Heart right ventricle (tissue), 16 donors: Measurements from ENCODE around the gene PCBD2. TPM values are rescaled to one million over a fixed set of nuclear protein-coding genes. Genes with fewer than 3 reads are reported as not detected.

Experiments used
- ATAC-seq, 8 donors: fragments of 200-7000 bp; cut with Tn5 transposase; one replicate each; pipeline ENCODE4 v1.9.1; 2020; ENCODE audit warnings: mild to moderate bottlenecking in 8 of 8, moderate library complexity in 8 of 8, moderate number of reproducible peaks in 1 of 8
- DNase-seq, 2 donors: peaks; one replicate each; pipeline ENCODE4 v3.0.0-alpha.2; 2020
- H3K27ac ChIP-seq, 10 donors: fragments of 200-600 bp; sonication (generic) in 2 of 10; one replicate each; pipeline versions ENCODE4 v1.5.0 to v1.8.0; 2020 to 2022; ENCODE audit warnings: mild to moderate bottlenecking in 3 of 10
- H3K27me3 ChIP-seq, 7 donors: fragments of 200-600 bp; one replicate each; pipeline ENCODE4 v1.8.0; 2021 to 2022; ENCODE audit warnings: mild to moderate bottlenecking in 2 of 7
- H3K36me3 ChIP-seq, 9 donors: fragments of 200-600 bp; sonication (generic) in 1 of 9; one replicate each; pipeline versions ENCODE4 v1.5.0 to v1.8.0; 2020 to 2022; ENCODE audit warnings: mild to moderate bottlenecking in 2 of 9
- H3K4me1 ChIP-seq, 9 donors: fragments of 200-600 bp; sonication (generic) in 1 of 9; one replicate each; pipeline versions ENCODE4 v1.5.0 to v1.8.0; 2020 to 2022; ENCODE audit warnings: mild to moderate bottlenecking in 4 of 9
- H3K4me3 ChIP-seq, 10 donors: fragments of 200-600 bp; sonication (generic) in 2 of 10; one replicate each; pipeline versions ENCODE4 v1.5.0 to v1.8.0; 2020 to 2022; ENCODE audit warnings: mild to moderate bottlenecking in 7 of 10, moderate library complexity in 2 of 10
- H3K9me3 ChIP-seq, 11 donors: fragments of 200-600 bp in 10 of 11; sonication (generic) in 2 of 11; one replicate each; pipeline versions ENCODE4 v1.5.0 to v1.8.0; 2013 to 2022; ENCODE audit warnings: mild to moderate bottlenecking in 2 of 11, control low read depth in 1 of 11, moderate library complexity in 1 of 11
- CTCF ChIP-seq, 9 donors: fragments of 200-600 bp; sonication (generic) in 2 of 9; IDR thresholded peaks; one replicate each; pipeline versions ENCODE4 v1.5.0 to v1.8.0; 2021 to 2022; ENCODE audit warnings: antibody characterized with exemption in 9 of 9, mild to moderate bottlenecking in 5 of 9, moderate library complexity in 1 of 9
- WGBS, 2 donors: extraction: QIAGEN DNeasy Blood & Tissue Kit; methylation state at CpG; one replicate each; pipeline ENCODE4 v1.1.7; 2013; ENCODE audit warnings: inconsistent platforms in 1 of 2; 5-methylcytosine and 5-hydroxymethylcytosine counted together
- intact Hi-C, 10 donors: fragments of 100-400 bp; cut with DNase I; formaldehyde crosslinking; loops; one replicate each; pipeline versions ENCODE4 v1.11.1 to v1.14.2; 2022
- polyA plus RNA-seq, 2 donors: library from polyadenylated mRNA; stranded (reverse); fragments of 200-250 nt; gene quantifications; one replicate each; pipeline ENCODE4 v1.2.3, GENCODE V29; 2013
- total RNA-seq, 10 donors: library from RNA; stranded (reverse); fragmentation: NEBNext Ultra II Directional in 3 of 10; extraction: Animal tissue kit (Norgen Biotek cat#: 25700) in 3 of 10; gene quantifications; one replicate each; pipeline versions ENCODE4 v1.2.1 to v1.2.4, GENCODE V29; 2021 to 2023
- donor health status: Arrhythmogenic right ventricular cardiomyopathy.
- donor health status: ischemic (EF 13 %, LVEDD 7.1; RV severe dilation, severe dysfunction).
- donor health status: healthy with polysubstance abuse.
- donor health status: DM: no; HTN: yes; CAD: no.
- donor health status: DM: no; HTN: no; CAD: no.
- donor health status: ischemic (EF 25% LVEDD 6.9; RV normal size, moderate dysfunction).
- donor health status: ischemic (EF 25% LVEDD 5.7; RV mildly dilated, moderate dysfunction).
- donor health status: healthy.
- donor health status: DM: yes; HTN: yes; CAD: no.
- donor health status: Ischemic cardiomyopathy.
- donor health status: ischemic (EF 35%, LVEDD 5.7; RV mildly dilated, moderate dysfunction).
- donor health status: nonischemic (EF 11% LVEDD 7.7; RV severe dilation, severe dysfunction).
- donor health status: DM: yes; HTN: yes; CAD: no.
- donor health status: PGD.
- donor health status: ischemic (EF 29% LVEDD 5.4; RV normal size, mild dysfunction).
- donor health status: nonischemic (EF 23%, LVEDD 6.1; RV moderate dilation, normal function).

Gene PCBD2
- total and polyA plus RNA-seq, 12 donors = 6.9 to 36.4 (median 24.5) TPM

GRCh38 chr5:134975843-134976242, 70.9 kb downstream of the PCBD2 start:
- DNase-seq (no peak), ATAC-seq (no peak)
- Histone ChIP-seq H3K9me3 (peaks cover 0 to 39% (median 10%) of the 10 kb centered on the region in 11 donors), H3K4me1 (no peaks in the 10 kb centered on the region), H3K27ac (no peak overlapping the region), H3K27me3 (no peaks in the 10 kb centered on the region), H3K36me3 (peaks cover 0 to 9% (median 0%) of the 10 kb centered on the region in 9 donors), H3K4me3 (no peak overlapping the region)
- intact Hi-C loops = no loop called here
- TF ChIP-seq CTCF (IDR thresholded peaks at IDR 0.05) = no peak

DNA sequence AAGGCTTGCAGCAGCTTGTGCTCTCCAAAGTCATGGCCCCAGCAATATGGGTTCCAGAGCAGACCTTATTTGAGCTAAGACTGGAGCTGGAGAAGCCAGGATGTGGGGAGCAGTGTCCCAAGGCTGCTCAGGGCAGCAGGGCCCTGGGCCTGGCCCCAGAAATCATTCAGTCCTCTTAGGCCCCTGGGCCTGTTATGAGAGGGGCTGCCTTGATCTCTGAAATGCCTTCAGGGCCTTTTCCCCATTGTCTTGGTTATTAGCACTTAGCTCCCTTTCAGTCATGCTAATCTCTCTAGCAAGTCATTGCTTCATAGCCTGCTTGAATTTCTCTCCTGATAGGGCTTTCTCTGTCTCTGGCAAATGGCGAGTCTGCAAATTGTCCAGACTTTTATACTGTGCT, 71.9 kb downstream of the PCBD2 start:
- DNase-seq = no peak
- no peaks in the 10 kb centered on the region for H3K27me3 ChIP-seq
- H3K9me3 ChIP-seq = peaks cover 0 to 49% (median 13%) of the 10 kb centered on the region in 11 donors
- no peaks in the 10 kb centered on the region for H3K4me1 ChIP-seq
- no peak for TF ChIP-seq CTCF (IDR thresholded peaks at IDR 0.05)
- no peak for ATAC-seq
- H3K4me3 ChIP-seq = no peak overlapping the region
- peaks cover 0 to 9% (median 0%) of the 10 kb centered on the region in 9 donors for H3K36me3 ChIP-seq
- H3K27ac ChIP-seq = no peak overlapping the region
- intact Hi-C loops = no loop called here
- 91 to 96% methylated on average over 1 of the region's 1 CpG for WGBS, 2 donors

GRCh38 chr5:134979416-134979815, 74.5 kb downstream of the PCBD2 start:
- H3K4me1 ChIP-seq = no peaks in the 10 kb centered on the region
- H3K4me3 ChIP-seq = no peak overlapping the region
- intact Hi-C loops = no loop called here
- H3K27me3 ChIP-seq = no peaks in the 10 kb centered on the region
- DNase-seq (no peak), ATAC-seq (no peak)
- peaks cover 0 to 73% (median 30%) of the 10 kb centered on the region in 11 donors for H3K9me3 ChIP-seq
- no peak for TF ChIP-seq CTCF (IDR thresholded peaks at IDR 0.05)
- 91 to 94% methylated on average over 3 of the region's 3 CpGs for WGBS, 2 donors
- peaks cover 0 to 9% (median 0%) of the 10 kb centered on the region in 9 donors for H3K36me3 ChIP-seq
- H3K27ac ChIP-seq = no peak overlapping the region

DNA sequence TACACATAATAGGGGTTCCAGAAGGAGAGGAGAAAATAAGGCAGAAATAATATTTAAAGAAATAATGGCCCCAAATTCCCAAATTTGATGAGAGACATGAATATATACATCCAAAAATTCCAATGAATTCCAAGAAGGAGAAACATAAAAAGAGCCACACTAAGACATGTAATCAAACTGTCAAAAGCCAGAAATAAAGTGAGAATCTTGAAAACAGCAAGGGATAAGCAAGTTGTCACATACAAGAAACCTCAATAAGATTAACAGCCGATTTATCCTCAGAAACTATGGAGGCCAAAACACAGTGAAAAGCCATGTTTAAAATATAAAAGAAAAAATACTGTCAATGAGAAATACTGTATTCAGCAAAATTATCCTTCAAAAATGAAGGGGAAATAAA, 77.3 kb downstream of the PCBD2 start:
- WGBS, 2 donors = 98% methylated on average over 1 of the region's 1 CpG
- Histone ChIP-seq H3K27me3 (no peaks in the 10 kb centered on the region), H3K9me3 (peaks cover 0 to 61% (median 30%) of the 10 kb centered on the region in 11 donors), H3K4me1 (no peaks in the 10 kb centered on the region), H3K4me3 (no peak overlapping the region), H3K36me3 (no peaks in the 10 kb centered on the region), H3K27ac (no peak overlapping the region)
- intact Hi-C loops = loop anchor here in 1 of 10 donors (10.0 kb wide), 1 partner anchor 2003 kb away; no protein-coding TSS in a partner anchor
- DNase-seq (no peak), ATAC-seq (no peak)
- TF ChIP-seq CTCF (IDR thresholded peaks at IDR 0.05) = no peak
